HG03280 (cell line): ENCODE data around the gene PPP2R2D.
A peak's percentile ranks its signal among the peaks of the same experiment; 100 is the strongest.
"Not testable (repeated sequence)": the region's sequence is repeated elsewhere in the genome, so short reads cannot be mapped to it uniquely, and the experiment has no call there.

ENCODE experiments used
- ATAC-seq: cut with Tn5 transposase; IDR thresholded peaks from one replicate; pipeline ENCODE4 v1.9.1; 2021; ENCODE audit warnings: mild to moderate bottlenecking, moderate library complexity; ENCODE audit not compliant: unreplicated experiment

The PPP2R2D gene

DNA sequence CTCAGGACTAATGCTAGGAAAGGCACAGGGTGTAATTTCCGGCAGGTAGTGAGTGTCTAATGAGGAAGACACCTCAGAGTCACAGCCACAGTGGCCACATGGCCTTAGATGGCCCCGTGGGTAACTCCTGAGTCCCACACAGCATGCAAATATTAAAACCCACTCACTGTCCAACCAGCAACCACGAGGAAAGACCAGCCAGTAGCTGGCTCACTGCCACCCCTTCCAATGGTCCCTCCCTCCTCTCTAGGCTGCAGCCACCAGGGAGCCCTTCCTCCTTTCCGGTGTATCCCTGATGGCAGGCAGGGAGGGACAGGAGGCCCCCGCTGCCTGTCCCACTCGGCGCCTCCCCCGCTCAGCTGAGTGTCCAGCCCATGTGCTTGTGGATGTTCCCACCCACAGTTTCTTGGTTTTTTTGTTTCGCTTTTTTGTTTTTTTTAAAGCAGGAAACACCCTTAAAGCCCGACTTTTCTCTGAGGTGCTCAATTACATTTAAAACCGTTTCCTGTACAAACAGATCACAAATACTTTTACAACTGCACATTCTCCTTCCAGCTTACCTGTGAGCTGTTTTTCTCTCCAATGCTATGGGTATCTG, 71.8 kb downstream of the PPP2R2D start:
- ATAC-seq = no peak

GRCh38 chr10:131973160-131973951, 72.5 kb downstream of the PPP2R2D start:
- no peak for ATAC-seq

DNA sequence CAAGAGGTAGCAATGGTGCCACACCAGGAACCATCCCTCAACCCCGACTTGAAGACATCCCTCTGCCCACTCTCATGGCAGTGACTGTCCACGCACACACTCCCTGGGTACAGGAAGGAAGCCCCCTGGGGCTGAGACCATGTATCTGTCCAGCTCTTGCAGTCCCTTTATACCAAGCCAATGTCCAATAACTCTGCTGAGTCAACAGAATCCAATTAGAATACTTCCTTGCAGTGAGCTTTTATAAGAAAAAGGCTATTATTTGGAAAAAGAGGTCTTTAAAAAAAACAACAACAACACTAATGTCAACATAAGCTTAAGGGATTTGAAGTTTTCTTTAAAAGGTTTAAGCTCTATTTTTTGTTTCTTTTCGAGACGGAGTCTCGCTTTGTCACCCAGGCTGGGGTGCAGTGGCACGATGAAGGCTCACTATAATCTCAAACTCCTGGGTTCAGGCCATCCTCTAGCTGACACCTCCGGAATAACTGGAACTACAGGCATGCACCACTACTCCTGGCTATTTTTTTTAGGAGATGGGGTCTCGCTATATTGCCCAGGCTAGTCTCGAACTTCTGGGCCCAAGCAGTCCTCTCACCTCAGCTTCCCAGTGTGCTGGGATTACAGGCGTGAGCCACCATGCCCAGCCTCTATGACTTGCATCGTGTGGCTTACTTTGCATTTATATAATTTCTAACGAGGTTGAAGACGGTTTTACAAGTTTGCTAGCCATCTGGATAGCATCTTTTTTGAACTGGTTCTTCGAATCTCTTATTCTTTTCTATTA, 73.4 kb downstream of the PPP2R2D start:
- ATAC-seq = no peak

- no peak for ATAC-seq
Observed at GRCh38 chr10:131975003-131975402, 74.2 kb downstream of the PPP2R2D start.

DNA sequence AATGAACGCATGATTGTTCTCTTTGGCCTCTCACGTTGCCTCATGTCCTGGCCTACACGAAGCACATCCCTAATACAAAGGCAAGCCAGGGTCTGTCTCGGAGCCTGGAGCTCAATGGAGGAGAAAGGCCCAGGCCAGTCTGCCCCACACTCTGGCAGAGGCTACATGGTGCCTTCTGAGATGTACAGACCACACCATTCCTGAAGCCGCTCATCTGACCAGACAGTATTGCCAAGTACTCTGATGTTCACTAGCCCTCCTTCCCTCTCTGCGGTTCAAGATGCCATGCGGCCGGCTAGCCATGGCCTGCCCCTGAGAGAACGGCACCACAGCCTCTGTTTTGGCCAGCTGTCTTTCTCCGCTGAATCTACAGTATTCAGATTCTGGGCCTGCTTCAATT, 75.0 kb downstream of the PPP2R2D start:
- ATAC-seq = no peak

DNA sequence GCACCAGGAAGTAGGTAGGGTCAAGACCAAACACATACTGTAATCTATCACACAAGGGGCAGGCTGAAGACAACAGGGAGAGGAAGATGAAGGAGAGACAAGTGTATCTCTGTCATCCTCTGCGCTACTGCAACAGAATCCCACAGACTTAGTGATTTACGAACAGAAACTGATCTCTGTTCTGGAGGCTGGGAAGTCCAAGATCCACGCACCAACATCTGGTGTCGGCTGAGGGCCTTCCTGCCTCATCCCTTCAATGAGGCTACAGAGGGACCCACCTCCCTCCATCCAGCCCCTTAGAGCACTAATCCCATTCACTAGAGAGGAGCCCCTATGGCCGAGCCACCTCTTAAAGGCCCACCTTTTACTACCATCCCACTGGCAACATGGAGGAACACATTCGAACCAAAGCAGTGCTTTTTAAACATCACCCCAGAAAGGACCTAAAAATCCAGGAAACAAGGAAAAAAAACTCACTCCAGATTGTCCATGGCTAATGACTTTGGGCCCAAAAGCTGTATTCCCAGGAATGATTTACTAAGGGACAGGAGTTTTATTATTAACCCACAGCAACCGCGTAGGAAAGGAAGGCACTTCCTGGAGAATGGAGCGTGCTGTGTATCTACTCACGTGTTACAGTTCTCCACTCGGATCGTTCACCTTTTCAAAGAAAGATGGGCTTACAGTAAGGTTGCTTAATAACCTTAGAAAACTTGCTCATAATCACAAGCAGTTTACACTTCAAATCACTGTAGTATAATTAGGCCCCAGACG, 76.7 kb downstream of the PPP2R2D start:
- ATAC-seq = no peak

- ATAC-seq = no peak
Observed at GRCh38 chr10:131978366-131978765, 77.6 kb downstream of the PPP2R2D start.

- no peak for ATAC-seq
Observed at GRCh38 chr10:131978851-131979250, 78.0 kb downstream of the PPP2R2D start.

DNA sequence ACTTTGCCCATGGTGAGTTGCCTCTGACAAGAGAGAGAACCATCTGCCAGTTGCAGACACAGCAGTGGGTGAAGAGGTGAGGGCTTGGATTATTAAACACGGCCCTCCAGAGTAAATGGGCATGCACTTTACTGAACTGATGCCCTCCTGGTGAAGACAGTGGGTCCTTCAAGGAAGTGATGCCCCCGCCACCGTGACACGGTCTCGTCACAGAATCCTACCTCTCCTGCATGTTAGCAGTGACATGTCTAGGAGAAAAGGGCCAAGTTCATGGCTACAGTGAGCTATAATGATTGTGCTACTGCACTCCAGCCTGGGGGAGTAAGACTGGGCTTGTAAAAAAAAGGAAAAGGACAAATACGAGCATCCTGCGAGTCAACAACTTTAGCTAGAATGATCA, 78.5 kb downstream of the PPP2R2D start:
- no peak for ATAC-seq

GRCh38 chr10:131979821-131980270, 79.0 kb downstream of the PPP2R2D start:
- no peak for ATAC-seq

GRCh38 chr10:131980321-131980720, 79.5 kb downstream of the PPP2R2D start:
- no peak for ATAC-seq

DNA sequence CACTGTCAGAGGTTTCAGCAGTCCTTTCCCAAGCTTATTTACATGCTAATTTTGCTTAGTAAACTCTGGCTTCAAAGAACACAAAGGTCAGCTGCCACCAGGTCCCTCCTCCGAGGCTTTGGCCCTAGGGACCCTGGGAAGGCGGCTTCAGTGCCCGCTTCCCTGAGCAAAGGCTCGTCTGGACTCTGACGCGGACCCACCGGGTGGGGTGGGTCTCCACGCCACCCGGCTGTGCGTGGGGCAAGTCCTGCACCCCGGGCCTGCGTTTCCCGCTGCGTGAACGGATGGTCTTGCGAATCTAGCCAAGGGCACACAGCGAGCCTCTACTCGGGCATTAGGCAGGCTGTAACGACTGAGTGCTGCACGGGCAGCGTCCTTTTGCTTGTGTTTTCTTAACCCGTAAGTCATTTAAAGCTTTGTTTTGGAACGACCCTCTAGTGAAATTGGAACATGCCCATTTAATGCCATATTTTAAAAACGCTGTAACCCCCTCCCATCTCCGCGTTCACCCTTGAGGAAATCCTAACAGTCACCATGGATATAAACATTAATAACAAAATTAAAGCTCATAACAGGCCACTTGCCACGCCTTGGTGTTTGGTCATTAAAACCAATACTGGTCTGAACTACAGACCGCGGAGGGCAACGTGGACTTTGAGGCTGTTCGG, 80.1 kb downstream of the PPP2R2D start:
- no peak for ATAC-seq

GRCh38 chr10:131981429-131982184, 80.8 kb downstream of the PPP2R2D start, which contains the start of gene BNIP3:
BNIP3 (minus strand) TSS chr10:131981923; CDS start chr10:131981806, 117 bp downstream.
- peak; percentile 88 for ATAC-seq

DNA sequence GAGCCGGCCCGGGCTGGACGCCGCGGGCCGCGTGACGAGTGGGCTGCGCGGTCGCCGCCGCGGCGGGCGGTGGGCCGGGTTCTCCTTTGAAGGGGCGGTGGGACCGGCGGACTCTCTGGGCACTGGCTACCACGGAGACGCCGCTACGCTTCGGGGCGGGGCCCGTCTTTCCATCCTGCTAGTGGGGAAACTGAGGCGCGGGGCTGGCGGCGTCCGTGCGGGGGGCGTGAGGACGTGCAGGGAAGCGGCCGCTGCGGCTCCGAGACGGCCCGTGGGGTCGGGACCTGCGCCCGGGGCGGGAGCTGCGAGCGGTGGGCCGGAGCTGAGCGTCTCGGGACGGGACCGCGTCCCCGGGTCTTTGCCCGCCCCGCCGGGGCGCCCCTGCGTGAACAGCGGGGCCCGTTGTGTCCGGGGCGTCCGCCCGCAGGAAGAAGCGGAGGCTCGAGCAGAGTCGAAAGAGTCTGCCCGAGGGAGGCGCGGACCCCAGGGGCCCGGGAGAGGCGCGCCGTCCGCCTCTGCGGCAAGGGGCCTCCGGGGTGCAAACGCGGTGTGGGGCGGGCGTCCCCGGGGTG, 81.5 kb downstream of the PPP2R2D start:
- peak; percentile 19 for ATAC-seq

DNA sequence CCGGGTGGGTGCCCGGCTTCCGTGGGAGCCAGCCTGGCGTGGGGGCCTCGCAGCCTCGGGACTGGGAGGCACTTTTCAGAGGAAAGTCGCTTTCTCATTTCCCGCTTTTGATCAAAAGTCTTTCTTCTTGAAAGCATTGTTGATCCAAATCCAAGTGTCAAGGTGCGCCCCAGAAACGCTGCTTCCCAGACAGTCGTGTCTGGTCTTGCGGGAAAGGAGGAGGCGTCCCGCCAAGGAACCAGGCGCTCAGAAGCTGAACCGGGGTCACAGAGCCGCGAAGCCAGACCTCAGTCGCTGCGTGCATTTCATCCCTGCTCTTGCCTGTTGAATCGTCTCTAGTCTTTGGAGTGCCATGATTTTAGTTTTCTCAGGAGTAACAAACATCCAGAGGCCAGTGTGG, 82.0 kb downstream of the PPP2R2D start:
- ATAC-seq = no peak

DNA sequence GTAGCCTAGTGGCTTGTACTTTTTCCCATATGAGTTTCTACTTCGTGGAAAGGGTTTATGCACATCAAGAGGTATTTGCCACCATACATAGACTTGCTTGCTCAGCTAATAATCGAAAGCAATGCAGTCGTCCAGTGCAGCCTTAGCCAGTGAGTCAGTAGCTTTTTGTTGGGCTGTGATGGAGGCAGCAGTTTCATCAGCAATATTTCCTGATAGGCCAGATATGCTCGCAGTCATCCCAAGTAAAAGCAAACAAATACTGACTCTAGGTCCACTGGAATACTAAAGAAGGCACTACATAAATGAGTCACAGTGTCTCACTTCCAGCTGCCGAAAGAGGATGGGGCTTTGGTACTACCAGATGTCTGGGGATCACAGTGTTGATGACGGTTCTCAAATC, 83.0 kb downstream of the PPP2R2D start:
- no peak for ATAC-seq

- ATAC-seq = not testable (repeated sequence)
Observed at GRCh38 chr10:131986851-131987250, 86.0 kb downstream of the PPP2R2D start.

DNA sequence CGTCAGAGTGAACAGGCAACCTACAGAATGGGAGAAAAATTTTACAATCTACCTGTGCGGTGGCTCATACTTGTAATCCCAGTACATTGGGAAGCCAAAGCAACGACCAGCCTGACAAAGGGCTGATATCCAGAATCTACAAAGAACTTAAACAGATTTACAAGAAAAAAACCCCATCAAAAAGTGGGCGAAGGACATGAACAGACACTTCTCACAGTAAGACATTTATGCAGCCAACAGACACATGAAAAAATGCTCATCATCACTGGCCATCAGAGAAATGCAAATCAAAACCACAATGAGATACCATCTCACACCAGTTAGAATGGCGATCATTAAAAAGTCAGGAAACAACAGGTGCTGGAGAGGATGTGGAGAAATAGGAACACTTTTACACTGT, 86.5 kb downstream of the PPP2R2D start:
- ATAC-seq = not testable (repeated sequence)

DNA sequence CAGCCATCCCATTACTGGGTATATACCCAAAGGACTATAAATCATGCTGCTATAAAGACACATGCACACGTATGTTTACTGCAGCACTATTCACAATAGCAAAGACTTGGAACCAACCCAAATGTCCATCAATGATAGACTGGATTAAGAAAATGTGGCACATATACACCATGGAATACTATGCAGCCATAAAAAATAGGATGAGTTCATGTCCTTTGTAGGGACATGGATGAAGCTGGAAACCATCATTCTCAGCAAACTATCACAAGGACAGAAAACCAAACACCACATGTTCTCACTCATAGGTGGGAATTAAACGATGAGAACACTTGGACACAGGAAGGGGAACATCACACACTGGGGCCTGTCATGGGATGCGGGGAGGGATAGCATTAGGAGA, 87.0 kb downstream of the PPP2R2D start:
- not testable (repeated sequence) for ATAC-seq
